Cardiac fibroblast (primary cell): ENCODE measurements around the gene WWC2.

ENCODE experiments used
- DNase-seq, 2 donors: peaks; one replicate each; pipeline versions ENCODE4 v3.0.0 to v3.0.0-alpha.2; 2010; ENCODE audit warnings: low read depth in 2 of 2
- H3K4me3 ChIP-seq, 2 donors: replicated peaks in 1 of 2; 1 replicate in 1 of 2; 2 replicates in 1 of 2; pipeline ENCODE4 v1.5.1; 2011; ENCODE audit warnings: low read depth in 2 of 2, low read length in 2 of 2, mild to moderate bottlenecking in 2 of 2, moderate library complexity in 1 of 2
- CTCF ChIP-seq: IDR thresholded peaks from one replicate; pipeline ENCODE4 v1.5.1; 2011; ENCODE audit warnings: low read depth, mild to moderate bottlenecking, low read length, inconsistent platforms

Gene WWC2

GRCh38 chr4:183287677-183288076, 188.6 kb downstream of the WWC2 start:
- no peak overlapping the region for H3K4me3 ChIP-seq
- no peak for TF ChIP-seq CTCF
- DNase-seq: no peak

- H3K4me3 ChIP-seq: no peak overlapping the region
- peak; percentile 10 for TF ChIP-seq CTCF
- DNase-seq: no peak
These were observed 189.9 kb downstream of the WWC2 start for GRCh38 chr4:183288955-183289354.

GRCh38 chr4:183289688-183290087, 190.6 kb downstream of the WWC2 start:
- no peak for DNase-seq
- no peak overlapping the region for H3K4me3 ChIP-seq
- TF ChIP-seq CTCF: no peak

GRCh38 chr4:183291070-183291469, 192.0 kb downstream of the WWC2 start:
- DNase-seq: no peak
- no peak for TF ChIP-seq CTCF
- no peak overlapping the region for H3K4me3 ChIP-seq

GRCh38 chr4:183295711-183296110, 196.7 kb downstream of the WWC2 start:
- no peak for DNase-seq
- H3K4me3 ChIP-seq: no peak overlapping the region
- TF ChIP-seq CTCF: no peak

- TF ChIP-seq CTCF: no peak
- no peak for DNase-seq
- no peak overlapping the region for H3K4me3 ChIP-seq
These were observed 198.6 kb downstream of the WWC2 start for GRCh38 chr4:183297675-183298074.

GRCh38 chr4:183299464-183299863, 200.4 kb downstream of the WWC2 start:
- no peak for TF ChIP-seq CTCF
- no peak for DNase-seq
- H3K4me3 ChIP-seq: no peak overlapping the region
